H1 (cell line): ENCODE measurements around the gene ARMH3. TPM values are rescaled to one million over a fixed set of nuclear protein-coding genes. Genes with fewer than 3 reads are reported as not detected.

Experiments used
- CTCF ChIA-PET: fragments of 300-600 bp; sonication (Branson Sonifier 250); formaldehyde crosslinking; loops from one replicate; lab custom pipeline; 2021; ENCODE audit not compliant: partially characterized antibody; lab: Charles Lee
- POLR2A ChIA-PET: fragments of 300-600 bp; sonication (Branson Sonifier 250); formaldehyde crosslinking; loops from one replicate; lab custom pipeline; 2021; ENCODE audit warnings: inconsistent platforms; ENCODE audit not compliant: partially characterized antibody; lab: Charles Lee
- DNase-seq, 2 experiments: peaks; one replicate each; pipeline versions ENCODE4 v3.0.0 to v3.0.0-alpha.2; 2010 to 2022; ENCODE audit warnings: low spot score in 2 of 2, low read depth in 1 of 2, mixed read lengths in 1 of 2
- FAIRE-seq: peaks from 2 replicates; lab custom pipeline; 2011; peaks lifted over from hg19 to GRCh38; lab: Jason Lieb, UNC
- H2AFZ ChIP-seq: 2 replicates; pipeline ENCODE4 v1.8.1; 2012; ENCODE audit warnings: low read length, inconsistent platforms
- H2AK5ac ChIP-seq: 2 replicates; pipeline ENCODE4 v1.6.1; 2013; ENCODE audit warnings: low read depth, low read length
- H2BK120ac ChIP-seq: replicated peaks from 2 replicates; pipeline ENCODE3; 2013; ENCODE audit warnings: low read depth, low read length, inconsistent platforms
- H2BK12ac ChIP-seq: 2 replicates; pipeline ENCODE4 v1.6.1; 2013; ENCODE audit warnings: low read depth, low read length
- H2BK15ac ChIP-seq: 2 replicates; pipeline ENCODE4 v1.6.1; 2013; ENCODE audit warnings: low read length
- H2BK20ac ChIP-seq: 2 replicates; pipeline ENCODE4 v1.6.1; 2013; ENCODE audit warnings: low read length
- H2BK5ac ChIP-seq: 2 replicates; pipeline ENCODE4 v1.6.1; 2013; ENCODE audit warnings: low read depth, low read length
- H3K14ac ChIP-seq: 2 replicates; pipeline ENCODE4 v1.6.1; 2013; ENCODE audit warnings: inconsistent platforms; ENCODE audit not compliant: insufficient read length
- H3K18ac ChIP-seq: 2 replicates; pipeline ENCODE4 v1.6.1; 2013; ENCODE audit warnings: low read length; ENCODE audit errors: extremely low read depth
- H3K23ac ChIP-seq: 2 replicates; pipeline ENCODE4 v1.6.1; 2013; ENCODE audit warnings: inconsistent platforms; ENCODE audit not compliant: insufficient read length
- H3K23me2 ChIP-seq: 2 replicates; pipeline ENCODE4 v1.6.1; 2013; ENCODE audit warnings: low read depth, low read length
- H3K27ac ChIP-seq: 2 replicates; pipeline ENCODE4 v1.6.1; 2011; ENCODE audit warnings: low read depth, low read length, inconsistent platforms
- H3K27me3 ChIP-seq, 4 experiments: replicated peaks in 1 of 4; 1 replicate in 1 of 4; 2 replicates in 3 of 4; pipeline versions ENCODE4 v1.6.1 to v1.8.1; 2011 to 2013; ENCODE audit warnings: low read length in 3 of 4, mild to moderate bottlenecking in 3 of 4, inconsistent platforms in 2 of 4, mixed read lengths in 2 of 4, moderate library complexity in 1 of 4; ENCODE audit not compliant: control insufficient read depth in 3 of 4, insufficient read depth in 3 of 4; ENCODE audit errors: extremely low read depth in 1 of 4
- H3K36me3 ChIP-seq, 4 experiments: 2 replicates each; pipeline versions ENCODE4 v1.6.1 to v1.8.1; 2011 to 2013; ENCODE audit warnings: mild to moderate bottlenecking in 4 of 4, low read length in 3 of 4, moderate library complexity in 2 of 4, control low read depth in 1 of 4, inconsistent platforms in 1 of 4; ENCODE audit not compliant: insufficient read depth in 4 of 4, control insufficient read depth in 2 of 4
- H3K4ac ChIP-seq: replicated peaks from 2 replicates; pipeline ENCODE3; 2013; ENCODE audit warnings: low read length, low read depth, mixed read lengths, inconsistent platforms; ENCODE audit not compliant: insufficient read length
- H3K4me1 ChIP-seq, 4 experiments: replicated peaks in 1 of 4; 1 replicate in 1 of 4; 2 replicates in 3 of 4; pipeline versions ENCODE4 v1.6.1 to v1.8.1; 2011 to 2013; ENCODE audit warnings: low read length in 3 of 4, inconsistent platforms in 2 of 4, mixed read lengths in 1 of 4; ENCODE audit not compliant: insufficient read depth in 4 of 4, control insufficient read depth in 3 of 4
- H3K4me2 ChIP-seq, 2 experiments: 2 replicates each; pipeline versions ENCODE4 v1.6.1 to v1.8.1; 2011 to 2013; ENCODE audit warnings: low read depth in 2 of 2, low read length in 2 of 2, control low read depth in 1 of 2, inconsistent platforms in 1 of 2, mild to moderate bottlenecking in 1 of 2; ENCODE audit not compliant: insufficient read depth in 1 of 2
- H3K4me3 ChIP-seq, 4 experiments: fragments of 200-600, 300-600 bp in 1 of 4; sonication (generic), shearing (Covaris generic), sonication (Bioruptor Twin) in 1 of 4; 2 replicates each; pipeline versions ENCODE4 v1.5.1 to v1.8.1; 2011 to 2016; ENCODE audit warnings: low read length in 4 of 4, low read depth in 3 of 4, control low read depth in 2 of 4, inconsistent platforms in 2 of 4, mild to moderate bottlenecking in 2 of 4, mixed read lengths in 1 of 4, moderate library complexity in 1 of 4; ENCODE audit not compliant: insufficient read depth in 2 of 4; ENCODE audit errors: extremely low read depth in 1 of 4
- H3K56ac ChIP-seq: replicated peaks from 2 replicates; pipeline ENCODE3; 2013; ENCODE audit warnings: low read depth, mild to moderate bottlenecking, mixed read lengths, low read length, inconsistent platforms; ENCODE audit not compliant: insufficient read length
- H3K79me1 ChIP-seq: 2 replicates; pipeline ENCODE4 v1.6.1; 2013; ENCODE audit warnings: low read depth, low read length, control low read depth
- H3K79me2 ChIP-seq, 2 experiments: 2 replicates each; pipeline versions ENCODE4 v1.6.1 to v1.8.1; 2012 to 2013; ENCODE audit warnings: low read length in 2 of 2, mild to moderate bottlenecking in 2 of 2, inconsistent platforms in 1 of 2; ENCODE audit not compliant: insufficient read depth in 2 of 2, control insufficient read depth in 1 of 2
- H3K9ac ChIP-seq, 4 experiments: replicated peaks in 1 of 4; 1 replicate in 1 of 4; 2 replicates in 3 of 4; pipeline versions ENCODE4 v1.6.1 to v1.8.1; 2011 to 2013; ENCODE audit warnings: low read depth in 3 of 4, low read length in 3 of 4, control low read depth in 2 of 4, mild to moderate bottlenecking in 2 of 4, moderate library complexity in 2 of 4, inconsistent platforms in 1 of 4; ENCODE audit errors: extremely low read depth in 1 of 4
- H3K9me3 ChIP-seq, 2 experiments: 2 replicates each; pipeline versions ENCODE4 v1.6.1 to v1.8.1; 2012 to 2013; ENCODE audit warnings: mild to moderate bottlenecking in 2 of 2, moderate library complexity in 2 of 2, control low read depth in 1 of 2, inconsistent platforms in 1 of 2, low read depth in 1 of 2, low read length in 1 of 2, mixed read lengths in 1 of 2; ENCODE audit not compliant: insufficient read depth in 2 of 2
- H4K20me1 ChIP-seq, 2 experiments: replicated peaks in 1 of 2; 2 replicates each; pipeline versions ENCODE3 to v1.8.1; 2011 to 2013; ENCODE audit warnings: inconsistent platforms in 2 of 2, low read length in 2 of 2, mild to moderate bottlenecking in 1 of 2; ENCODE audit not compliant: insufficient read depth in 2 of 2, control insufficient read depth in 1 of 2
- H4K5ac ChIP-seq: 2 replicates; pipeline ENCODE4 v1.6.1; 2013; ENCODE audit warnings: low read length, low read depth, mixed read lengths, inconsistent platforms; ENCODE audit not compliant: insufficient read length
- H4K8ac ChIP-seq: 2 replicates; pipeline ENCODE4 v1.8.0; 2013; ENCODE audit warnings: mild to moderate bottlenecking, moderate library complexity, low read length, inconsistent platforms; ENCODE audit not compliant: insufficient read depth; ENCODE audit errors: extremely low read depth
- H4K91ac ChIP-seq: replicated peaks from 2 replicates; pipeline ENCODE3; 2013; ENCODE audit warnings: low read length, mixed read lengths, inconsistent platforms; ENCODE audit not compliant: insufficient read length
- CHD1 ChIP-seq: IDR thresholded peaks from 2 replicates; pipeline ENCODE4 v1.6.1; 2012; ENCODE audit warnings: low read depth, low read length, improper control_type of control experiment
- EGR1 ChIP-seq: IDR thresholded peaks from 2 replicates; pipeline ENCODE4 v1.6.1; 2011; ENCODE audit warnings: low read depth, low read length, borderline replicate concordance
- GTF2F1 ChIP-seq: IDR thresholded peaks from 2 replicates; pipeline ENCODE4 v1.6.1; 2012; ENCODE audit warnings: low read depth, low read length, improper control_type of control experiment, borderline replicate concordance
- JUND ChIP-seq: IDR thresholded peaks from 2 replicates; pipeline ENCODE4 v1.6.1; 2011; ENCODE audit warnings: mild to moderate bottlenecking, improper control_type of control experiment, low read length
- KDM4A ChIP-seq: IDR thresholded peaks from one replicate; pipeline ENCODE4 v1.7.1; 2012; ENCODE audit warnings: low read depth, mild to moderate bottlenecking, moderate library complexity, low read length, inconsistent platforms; ENCODE audit not compliant: severe bottlenecking
- KDM5A ChIP-seq: fragments of 200-600 bp; IDR thresholded peaks from 2 replicates; pipeline ENCODE4 v1.7.1; 2012; ENCODE audit warnings: mild to moderate bottlenecking, low read length, inconsistent platforms, mixed read lengths
- POLR2AphosphoS5 ChIP-seq: IDR thresholded peaks from 2 replicates; pipeline ENCODE4 v1.6.1; 2011; ENCODE audit warnings: low read depth, low read length
- POU5F1 ChIP-seq: IDR thresholded peaks from 2 replicates; pipeline ENCODE4 v1.6.1; 2011; ENCODE audit warnings: low read depth, mild to moderate bottlenecking, low read length, moderate library complexity
- SIN3A ChIP-seq, 2 experiments: IDR thresholded peaks in 1 of 2; conservative IDR thresholded peaks in 1 of 2; 2 replicates each; pipeline ENCODE4 v1.6.1; 2011 to 2012; ENCODE audit warnings: low read length in 2 of 2, improper control_type of control experiment in 1 of 2, low read depth in 1 of 2, mild to moderate bottlenecking in 1 of 2
- YY1 ChIP-seq: IDR thresholded peaks from 2 replicates; pipeline ENCODE4 v1.6.1; 2011; ENCODE audit warnings: low read depth, mild to moderate bottlenecking, low read length
- WGBS, 2 experiments: shearing (Covaris generic) in 1 of 2; methylation state at CpG; one replicate each; pipeline versions ENCODE4 v1.1.6 to v1.1.7; 2013 to 2015; ENCODE audit warnings: low lambda C conversion rate in 2 of 2, mixed read lengths in 2 of 2, inconsistent platforms in 1 of 2, low coverage in 1 of 2, missing lambda C conversion rate in 1 of 2; ENCODE audit not compliant: insufficient replicate concordance in 2 of 2, insufficient coverage in 1 of 2, insufficient read length in 1 of 2; ENCODE audit errors: extremely low coverage in 1 of 2, missing lambda C conversion rate in 1 of 2; 5-methylcytosine and 5-hydroxymethylcytosine counted together
- polyA plus RNA-seq, 7 experiments: library from polyadenylated mRNA; depleted of rRNA in 3 of 7; stranded (reverse) in 5 of 7; unstranded in 2 of 7; fragments of >200 nt in 5 of 7; fragments of 200-250 nt in 2 of 7; gene quantifications; 1 replicate in 5 of 7; 2 replicates in 1 of 7; 4 replicates in 1 of 7; pipeline versions ENCODE4 v1.2.1 to v1.2.3, GENCODE V29; 2011 to 2013; ENCODE audit warnings: missing spikeins in 2 of 7, mixed read lengths in 2 of 7
- total RNA-seq: library from RNA; stranded (reverse); fragmentation: NEBNext Ultra II Directional; extraction: Animal tissue kit (Norgen Biotek cat#: 25700); gene quantifications from 2 replicates; pipeline ENCODE4 v1.2.1, GENCODE V29; 2021

Gene ARMH3
- total and polyA plus RNA-seq, 2 of the 8 experiments (the other 6 are each of a cell fraction or from before 2014, with no cell fraction given): 11.6 to 18.3 TPM

- POLR2A ChIA-PET: interaction anchor here (1.1 to 1.4 kb wide), 2 partner anchors 88 to 669 kb away, joined by 3 to 5 read pairs; partner anchors contain the start of gene OGA
- Histone ChIP-seq H3K56ac (no peak overlapping the region), H3K23me2 (no peaks in the 10 kb centered on the region), H3K79me1 (no peaks in the 10 kb centered on the region), H2AFZ (no peak overlapping the region), H3K4ac (no peak overlapping the region), H3K27me3 (no peaks in the 10 kb centered on the region; a peak in 1 of 7 replicates), H4K5ac (no peak overlapping the region), H3K14ac (no peak overlapping the region), H3K9ac (no peak overlapping the region), H2BK120ac (no peak overlapping the region), H4K8ac (no peak overlapping the region), H2BK15ac (no peak overlapping the region), H2BK12ac (no peak overlapping the region), H2BK20ac (no peak overlapping the region), H4K20me1 (no peaks in the 10 kb centered on the region), H3K4me3 (no peak overlapping the region), H3K9me3 (no peaks in the 10 kb centered on the region), H2AK5ac (no peak overlapping the region), H3K4me1 (peaks cover 2 to 21% (median 12%) of the 10 kb centered on the region in 4 experiments; a peak in 6 of 7 replicates), H4K91ac (no peak overlapping the region), H3K36me3 (no peaks in the 10 kb centered on the region), H3K4me2 (no peak overlapping the region), H2BK5ac (no peak overlapping the region), H3K79me2 (no peaks in the 10 kb centered on the region), H3K27ac (no peak overlapping the region), H3K23ac (no peak overlapping the region), H3K18ac (no peak overlapping the region)
- WGBS, 2 experiments: 88% methylated on average over 4 of the region's 4 CpGs; no CpG with 5 or more reads in 1 of the 2 experiments
- CTCF ChIA-PET: interaction anchor here (0.6 to 2.3 kb wide), 3 partner anchors 66 to 185 kb away, joined by 3 to 8 read pairs (median 3); no protein-coding TSS in a partner anchor
- DNase-seq (no peak), FAIRE-seq (no peak)
- TF ChIP-seq KDM5A (no peak), SIN3A (conservative IDR thresholded peaks at IDR 0.05 in 1 of 2, IDR thresholded peaks at IDR 0.05 in 1 of 2; ENCODE audit: low read depth in 1 of 2, low read length in 2 of 2) (no peak), GTF2F1 (no peak), KDM4A (no peak), YY1 (no peak), EGR1 (no peak), JUND (no peak), CHD1 (no peak), POLR2AphosphoS5 (no peak), POU5F1 (no peak)
Measured at GRCh38 chr10:101906586-101907183, 149.3 kb downstream of the ARMH3 start.
